Prostate gland (tissue), 2 donors: ENCODE results near the gene CDK10. TPM values are rescaled to one million over a fixed set of nuclear protein-coding genes. Genes with fewer than 3 reads are reported as not detected.

Experiments used
- DNase-seq: peaks from one replicate; pipeline ENCODE4 v3.0.0-alpha.2; 2019; ENCODE audit warnings: low spot score
- H3K27ac ChIP-seq, 2 donors: fragments of 200-600 bp; sonication (generic); 2 replicates each; pipeline ENCODE4 v1.5.1; 2017 to 2019
- H3K27me3 ChIP-seq: fragments of 200-600 bp; sonication (generic); replicated peaks from 2 replicates; pipeline ENCODE4 v1.5.1; 2019; ENCODE audit not compliant: insufficient read depth
- H3K36me3 ChIP-seq, 2 donors: fragments of 200-600 bp; sonication (generic); 1 replicate in 1 of 2; 2 replicates in 1 of 2; pipeline versions ENCODE4 v1.5.1 to v1.8.1; 2017 to 2019
- H3K4me1 ChIP-seq: fragments of 200-600 bp; sonication (generic); replicated peaks from 2 replicates; pipeline ENCODE4 v1.5.1; 2019
- H3K4me3 ChIP-seq, 2 donors: fragments of 200-600 bp; sonication (generic); 2 replicates each; pipeline ENCODE4 v1.5.1; 2017 to 2019
- H3K9me3 ChIP-seq: fragments of 200-600 bp; sonication (generic); 2 replicates; pipeline ENCODE4 v1.5.1; 2017
- CTCF ChIP-seq, 4 experiments: fragments of 200-600 bp in 2 of 4; fragments of 450-650 bp in 2 of 4; sonication (generic) in 2 of 4; IDR thresholded peaks; 1 replicate in 3 of 4; 2 replicates in 1 of 4; pipeline ENCODE4 v1.5.1; 2016 to 2019; ENCODE audit warnings: antibody characterized with exemption in 4 of 4, mild to moderate bottlenecking in 2 of 4, moderate library complexity in 2 of 4
- POLR2A ChIP-seq: fragments of 450-650 bp; IDR thresholded peaks from one replicate; pipeline ENCODE4 v1.6.1; 2016; ENCODE audit warnings: antibody characterized with exemption, mild to moderate bottlenecking
- POLR2AphosphoS5 ChIP-seq: sonication (generic); formaldehyde crosslinking; IDR thresholded peaks from one replicate; pipeline ENCODE4 v1.6.1; 2017; ENCODE audit warnings: antibody characterized with exemption
- WGBS: methylation state at CpG from one replicate; pipeline ENCODE4 v1.1.5; 2018; 5-methylcytosine and 5-hydroxymethylcytosine counted together
- intact Hi-C: fragments of 100-400 bp; cut with DNase I; formaldehyde crosslinking; loops from one replicate; pipeline ENCODE4 v1.14.2; 2022
- total RNA-seq, 2 donors: library from RNA; depleted of rRNA; stranded (reverse); fragments of >200 nt; gene quantifications; one replicate each; pipeline ENCODE4 v1.1.0, GENCODE V29; 2016

The CDK10 gene
- total RNA-seq, 2 donors from 2014 or later = 42.1 to 79.0 TPM

GRCh38 chr16:89720813-89721545 lies 34.5 kb downstream of the CDK10 start, which contains the start of the genes VPS9D1 and ZNF276:
VPS9D1 (minus strand) TSS chr16:89720898; CDS start chr16:89720861, 37 bp downstream.
ZNF276 (plus strand) TSS chr16:89721537; CDS start chr16:89721641, 104 bp downstream.
- no peaks in the 10 kb centered on the region for H3K36me3 ChIP-seq
- H3K9me3 ChIP-seq = no peaks in the 10 kb centered on the region
- no peak for TF ChIP-seq POLR2A
- peak; percentile 13 for TF ChIP-seq POLR2AphosphoS5
- TF ChIP-seq CTCF (IDR thresholded peaks at IDR 0.05) = no peak
- H3K4me3 ChIP-seq = peak within 1 kb of the TSS; percentile 72 to 97
- peak within 1 kb of the TSS; percentile 91 to 98 for H3K27ac ChIP-seq
- DNase-seq = peak; percentile 74
- H3K27me3 ChIP-seq = no peaks in the 10 kb centered on the region
- peaks cover 17% of the 10 kb centered on the region for H3K4me1 ChIP-seq
- intact Hi-C loops = loop anchor here (5.0 kb wide), 1 partner anchor 151 kb away; the partner anchor contains the start of gene TCF25
- WGBS = 0% methylated on average over 20 of the region's 103 CpGs

DNA sequence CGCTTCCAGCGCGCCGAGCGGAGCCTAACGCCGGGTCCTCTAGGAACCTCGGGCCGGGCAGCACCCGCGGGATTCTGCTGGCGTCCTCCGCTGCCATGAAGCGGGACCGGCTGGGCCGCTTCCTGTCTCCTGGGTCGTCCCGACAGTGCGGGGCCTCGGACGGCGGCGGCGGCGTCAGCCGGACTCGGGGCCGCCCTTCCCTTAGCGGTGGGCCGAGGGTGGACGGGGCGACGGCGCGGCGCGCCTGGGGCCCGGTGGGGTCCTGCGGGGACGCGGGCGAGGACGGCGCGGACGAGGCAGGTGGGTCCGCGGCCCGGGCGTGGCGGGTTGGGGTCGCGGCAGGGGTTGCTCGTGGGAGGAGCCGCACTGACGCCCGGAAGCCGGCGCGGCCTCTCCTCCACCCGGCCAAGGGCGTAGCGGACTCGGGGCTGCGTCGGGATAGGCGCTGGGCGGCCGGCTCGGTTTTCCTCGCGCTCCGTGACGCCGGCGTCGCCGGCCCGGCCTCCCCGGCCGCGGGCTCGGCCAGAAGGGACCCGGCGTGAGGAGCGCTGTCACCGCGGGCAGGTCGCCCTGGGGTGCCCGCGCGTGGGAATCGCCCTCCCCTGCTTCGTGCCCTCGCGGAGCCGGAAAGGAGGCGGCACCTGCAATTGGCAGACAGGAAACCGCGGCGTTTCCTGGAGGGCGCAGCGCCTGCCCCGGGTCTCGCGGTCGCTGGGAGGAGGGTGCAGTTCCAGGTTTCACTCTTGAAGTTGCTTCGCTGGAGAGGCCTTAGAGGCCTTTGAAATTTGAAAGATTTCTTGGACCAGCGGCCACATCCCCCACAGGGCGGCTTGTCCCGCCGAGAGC lies 35.3 kb downstream of the CDK10 start:
- intact Hi-C loops = loop anchor here (2.0 to 5.0 kb wide), 2 partner anchors 21 to 151 kb away; partner anchors contain the start of genes SPATA2L and TCF25
- Histone ChIP-seq H3K4me1 (peaks cover 17% of the 10 kb centered on the region), H3K9me3 (no peaks in the 10 kb centered on the region), H3K27ac (peak overlapping the region; percentile 91 to 98), H3K4me3 (peak overlapping the region; percentile 72 to 97), H3K36me3 (no peaks in the 10 kb centered on the region), H3K27me3 (no peaks in the 10 kb centered on the region)
- WGBS = under 1% methylated on average over 79 of the region's 112 CpGs
- no peak for TF ChIP-seq CTCF (IDR thresholded peaks at IDR 0.05)
- TF ChIP-seq POLR2AphosphoS5 = peak; percentile 21
- peak; percentile 11 for TF ChIP-seq POLR2A
- DNase-seq = peak; percentile 30

GRCh38 chr16:89722392-89723278 lies 36.1 kb downstream of the CDK10 start:
- Histone ChIP-seq H3K4me3 (peak overlapping the region; percentile 72 to 97), H3K27me3 (no peaks in the 10 kb centered on the region), H3K36me3 (no peaks in the 10 kb centered on the region), H3K4me1 (peaks cover 17% of the 10 kb centered on the region), H3K9me3 (no peaks in the 10 kb centered on the region), H3K27ac (peak overlapping the region; percentile 91 to 98)
- no peak for TF ChIP-seq CTCF (IDR thresholded peaks at IDR 0.05)
- no peak for TF ChIP-seq POLR2A
- peak; percentile 22 for TF ChIP-seq POLR2AphosphoS5
- intact Hi-C loops = loop anchor here (2.0 to 5.0 kb wide), 2 partner anchors 22 to 150 kb away; partner anchors contain the start of genes SPATA2L and TCF25
- peak; percentile 66 for DNase-seq
- 30% methylated on average over 56 of the region's 56 CpGs for WGBS
